Activated naive CD4-positive, alpha-beta T cell treated with Interleukin-2 at 50 U/mL for 16 hours (primary cell): ENCODE results near the gene KIAA0319L.

ENCODE experiments used
- DNase-seq: peaks from one replicate; pipeline ENCODE4 v3.0.0-alpha.2; 2020

The KIAA0319L gene

GRCh38 chr1:35561972-35562680 is 4.9 kb upstream of the KIAA0319L start:
- no peak for DNase-seq

GRCh38 chr1:35561297-35561971 is 4.2 kb upstream of the KIAA0319L start:
- no peak for DNase-seq

- no peak for DNase-seq
Observed at GRCh38 chr1:35560256-35561225, 3.3 kb upstream of the KIAA0319L start.

- no peak for DNase-seq
Observed at GRCh38 chr1:35559317-35559944, 2.2 kb upstream of the KIAA0319L start.

- peak; percentile 35 for DNase-seq
Observed at GRCh38 chr1:35558374-35559316, 1.4 kb upstream of the KIAA0319L start.

- DNase-seq: peak; percentile 97
Observed at GRCh38 chr1:35557611-35558373, 589 bp upstream of the KIAA0319L start, which contains the start of gene NCDN. Gene NCDN, plus strand, starts transcription at chr1:35557799. Its CDS starts 392 bp downstream, at chr1:35558191.

- DNase-seq: no peak
Observed at GRCh38 chr1:35556484-35557117, 602 bp downstream of the KIAA0319L start.

- no peak for DNase-seq
Observed at GRCh38 chr1:35555601-35556477, 1.4 kb downstream of the KIAA0319L start.

GRCh38 chr1:35555212-35555584 is 2.0 kb downstream of the KIAA0319L start:
- no peak for DNase-seq

GRCh38 chr1:35554266-35555211 is 2.7 kb downstream of the KIAA0319L start:
- no peak for DNase-seq

- no peak for DNase-seq
Observed at GRCh38 chr1:35553851-35554250, 3.4 kb downstream of the KIAA0319L start.

GRCh38 chr1:35546614-35547013 is 10.6 kb downstream of the KIAA0319L start:
- DNase-seq: no peak

GRCh38 chr1:35544976-35545375 is 12.2 kb downstream of the KIAA0319L start:
- peak; percentile 58 for DNase-seq

GRCh38 chr1:35539824-35540261 is 17.4 kb downstream of the KIAA0319L start:
- no peak for DNase-seq

- DNase-seq: peak; percentile 22
Observed at GRCh38 chr1:35539073-35539823, 18.0 kb downstream of the KIAA0319L start.

GRCh38 chr1:35537806-35538205 is 19.4 kb downstream of the KIAA0319L start:
- no peak for DNase-seq

- DNase-seq: no peak
Observed at GRCh38 chr1:35536556-35537162, 20.5 kb downstream of the KIAA0319L start.
